Neural cell (in vitro differentiated cells): ENCODE results near the gene TIMM13.

Source experiments
- EZH2 ChIP-seq: fragments of 200-600, 300-800 bp; shearing (Covaris generic), sonication (generic); IDR thresholded peaks from 2 replicates; pipeline ENCODE4 v1.6.1; 2014; ENCODE audit warnings: antibody characterized with exemption, low read length, borderline replicate concordance, mild to moderate bottlenecking; ENCODE audit not compliant: insufficient read depth, poor library complexity, severe bottlenecking
- POLR2AphosphoS5 ChIP-seq: IDR thresholded peaks from 2 replicates; pipeline ENCODE4 v1.6.1; 2012
- SMC3 ChIP-seq: fragments of 450-650 bp; conservative IDR thresholded peaks from 2 replicates; pipeline ENCODE4 v1.6.1; 2014; ENCODE audit warnings: antibody characterized with exemption, mild to moderate bottlenecking, moderate library complexity; ENCODE audit not compliant: poor library complexity
- TF ChIP-seq, protein P1 (sequence below): IDR thresholded peaks from 2 replicates; pipeline ENCODE4 v1.6.1; 2012; ENCODE audit warnings: borderline replicate concordance
- TF ChIP-seq, protein P2 (sequence below): fragments of 450-650 bp; IDR thresholded peaks from 2 replicates; pipeline ENCODE4 v1.5.1; 2014; ENCODE audit warnings: antibody characterized with exemption, mild to moderate bottlenecking, moderate library complexity; ENCODE audit not compliant: poor library complexity, severe bottlenecking

GRCh38 chr19:2433854-2434253, 6.5 kb upstream of the TIMM13 start:
- TF ChIP-seq, protein P1, sequence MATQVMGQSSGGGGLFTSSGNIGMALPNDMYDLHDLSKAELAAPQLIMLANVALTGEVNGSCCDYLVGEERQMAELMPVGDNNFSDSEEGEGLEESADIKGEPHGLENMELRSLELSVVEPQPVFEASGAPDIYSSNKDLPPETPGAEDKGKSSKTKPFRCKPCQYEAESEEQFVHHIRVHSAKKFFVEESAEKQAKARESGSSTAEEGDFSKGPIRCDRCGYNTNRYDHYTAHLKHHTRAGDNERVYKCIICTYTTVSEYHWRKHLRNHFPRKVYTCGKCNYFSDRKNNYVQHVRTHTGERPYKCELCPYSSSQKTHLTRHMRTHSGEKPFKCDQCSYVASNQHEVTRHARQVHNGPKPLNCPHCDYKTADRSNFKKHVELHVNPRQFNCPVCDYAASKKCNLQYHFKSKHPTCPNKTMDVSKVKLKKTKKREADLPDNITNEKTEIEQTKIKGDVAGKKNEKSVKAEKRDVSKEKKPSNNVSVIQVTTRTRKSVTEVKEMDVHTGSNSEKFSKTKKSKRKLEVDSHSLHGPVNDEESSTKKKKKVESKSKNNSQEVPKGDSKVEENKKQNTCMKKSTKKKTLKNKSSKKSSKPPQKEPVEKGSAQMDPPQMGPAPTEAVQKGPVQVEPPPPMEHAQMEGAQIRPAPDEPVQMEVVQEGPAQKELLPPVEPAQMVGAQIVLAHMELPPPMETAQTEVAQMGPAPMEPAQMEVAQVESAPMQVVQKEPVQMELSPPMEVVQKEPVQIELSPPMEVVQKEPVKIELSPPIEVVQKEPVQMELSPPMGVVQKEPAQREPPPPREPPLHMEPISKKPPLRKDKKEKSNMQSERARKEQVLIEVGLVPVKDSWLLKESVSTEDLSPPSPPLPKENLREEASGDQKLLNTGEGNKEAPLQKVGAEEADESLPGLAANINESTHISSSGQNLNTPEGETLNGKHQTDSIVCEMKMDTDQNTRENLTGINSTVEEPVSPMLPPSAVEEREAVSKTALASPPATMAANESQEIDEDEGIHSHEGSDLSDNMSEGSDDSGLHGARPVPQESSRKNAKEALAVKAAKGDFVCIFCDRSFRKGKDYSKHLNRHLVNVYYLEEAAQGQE, result no peak
- TF ChIP-seq, protein P2, sequence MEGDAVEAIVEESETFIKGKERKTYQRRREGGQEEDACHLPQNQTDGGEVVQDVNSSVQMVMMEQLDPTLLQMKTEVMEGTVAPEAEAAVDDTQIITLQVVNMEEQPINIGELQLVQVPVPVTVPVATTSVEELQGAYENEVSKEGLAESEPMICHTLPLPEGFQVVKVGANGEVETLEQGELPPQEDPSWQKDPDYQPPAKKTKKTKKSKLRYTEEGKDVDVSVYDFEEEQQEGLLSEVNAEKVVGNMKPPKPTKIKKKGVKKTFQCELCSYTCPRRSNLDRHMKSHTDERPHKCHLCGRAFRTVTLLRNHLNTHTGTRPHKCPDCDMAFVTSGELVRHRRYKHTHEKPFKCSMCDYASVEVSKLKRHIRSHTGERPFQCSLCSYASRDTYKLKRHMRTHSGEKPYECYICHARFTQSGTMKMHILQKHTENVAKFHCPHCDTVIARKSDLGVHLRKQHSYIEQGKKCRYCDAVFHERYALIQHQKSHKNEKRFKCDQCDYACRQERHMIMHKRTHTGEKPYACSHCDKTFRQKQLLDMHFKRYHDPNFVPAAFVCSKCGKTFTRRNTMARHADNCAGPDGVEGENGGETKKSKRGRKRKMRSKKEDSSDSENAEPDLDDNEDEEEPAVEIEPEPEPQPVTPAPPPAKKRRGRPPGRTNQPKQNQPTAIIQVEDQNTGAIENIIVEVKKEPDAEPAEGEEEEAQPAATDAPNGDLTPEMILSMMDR, result no peak
- no peak for TF ChIP-seq POLR2AphosphoS5
- no peak for TF ChIP-seq SMC3
- no peak for TF ChIP-seq EZH2
